Stimulated activated naive B cell treated with anti-CD40 and anti-IgM and Interleukin-4, amounts not matched to agents 10 μg/mL and 1 μg/mL and 100 μg/mL, for 72 hours (primary cell): ENCODE results near the gene ID3.
A peak's percentile ranks its signal among the peaks of the same experiment; 100 is the strongest.

Source experiments
- ATAC-seq, 2 donors: fragments of 150-1000 bp; cut with Tn5 transposase; replicated peaks; 2 replicates each; pipeline ENCODE4 v1.10.0; 2021; ENCODE audit warnings: moderate library complexity in 1 of 2
- DNase-seq: peaks from one replicate; pipeline ENCODE4 v3.0.0; 2021
- H3K27ac Mint-ChIP-seq: one replicate; pipeline ENCODE4 v1.8.0; 2022; ENCODE audit warnings: mild to moderate bottlenecking, mixed read lengths
- H3K27me3 Mint-ChIP-seq, 2 donors: one replicate each; pipeline ENCODE4 v1.8.0; 2022; ENCODE audit warnings: mixed read lengths in 2 of 2
- H3K36me3 Mint-ChIP-seq, 2 donors: one replicate each; pipeline ENCODE4 v1.8.0; 2022; ENCODE audit warnings: mixed read lengths in 2 of 2, mild to moderate bottlenecking in 1 of 2
- H3K4me1 Mint-ChIP-seq, 2 donors: one replicate each; pipeline ENCODE4 v1.8.0; 2022; ENCODE audit warnings: mixed read lengths in 2 of 2, mild to moderate bottlenecking in 1 of 2
- H3K4me3 Mint-ChIP-seq, 2 donors: one replicate each; pipeline ENCODE4 v1.8.0; 2022; ENCODE audit warnings: mild to moderate bottlenecking in 2 of 2, mixed read lengths in 2 of 2, moderate library complexity in 1 of 2
- H3K9me3 Mint-ChIP-seq, 2 donors: one replicate each; pipeline ENCODE4 v1.8.0; 2022; ENCODE audit warnings: mixed read lengths in 2 of 2, mild to moderate bottlenecking in 1 of 2

The ID3 gene

GRCh38 chr1:23578311-23578996 is 19.2 kb upstream of the ID3 start:
- no peak for DNase-seq
- Mint-ChIP-seq H3K4me1 (peaks cover 54 to 90% of the 10 kb centered on the region in 2 donors), H3K27ac (peak overlapping the region; percentile 63), H3K9me3 (peaks cover 0 to 2% of the 10 kb centered on the region in 2 donors), H3K36me3 (peaks cover 4% of the 10 kb centered on the region in 2 donors), H3K27me3 (no peaks in the 10 kb centered on the region), H3K4me3 (peak overlapping the region; percentile 59 to 62)
- ATAC-seq = no peak

- Mint-ChIP-seq H3K4me1 (peaks cover 48 to 89% of the 10 kb centered on the region in 2 donors), H3K27ac (peak overlapping the region; percentile 97), H3K27me3 (no peaks in the 10 kb centered on the region), H3K36me3 (peaks cover 4% of the 10 kb centered on the region in 2 donors), H3K9me3 (peaks cover 0 to 2% of the 10 kb centered on the region in 2 donors), H3K4me3 (peak overlapping the region; percentile 73 to 83)
- peak; percentile 66 for DNase-seq
- ATAC-seq = peak; percentile 78 to 89
These were observed 18.0 kb upstream of the ID3 start for GRCh38 chr1:23577056-23578004.

- Mint-ChIP-seq H3K27ac (peak overlapping the region; percentile 97), H3K36me3 (peaks cover 4% of the 10 kb centered on the region in 2 donors), H3K4me3 (peak overlapping the region; percentile 73 to 83), H3K4me1 (peaks cover 49 to 85% of the 10 kb centered on the region in 2 donors), H3K27me3 (no peaks in the 10 kb centered on the region), H3K9me3 (peaks cover 0 to 2% of the 10 kb centered on the region in 2 donors)
- ATAC-seq = no peak
- DNase-seq = no peak
These were observed 17.2 kb upstream of the ID3 start for GRCh38 chr1:23576338-23577055.

GRCh38 chr1:23575226-23575810 is 16.0 kb upstream of the ID3 start:
- Mint-ChIP-seq H3K27me3 (no peaks in the 10 kb centered on the region), H3K9me3 (peaks cover 0 to 2% of the 10 kb centered on the region in 2 donors), H3K4me1 (peaks cover 44 to 81% of the 10 kb centered on the region in 2 donors), H3K27ac (peak overlapping the region; percentile 97), H3K4me3 (peak overlapping the region; percentile 39 to 50), H3K36me3 (peaks cover 4% of the 10 kb centered on the region in 2 donors)
- no peak for DNase-seq
- peak; percentile 33 to 39 for ATAC-seq

GRCh38 chr1:23574265-23574754 is 15.0 kb upstream of the ID3 start:
- Mint-ChIP-seq H3K4me1 (peaks cover 42 to 74% of the 10 kb centered on the region in 2 donors), H3K27ac (peak overlapping the region; percentile 97), H3K36me3 (peaks cover 4% of the 10 kb centered on the region in 2 donors), H3K27me3 (no peaks in the 10 kb centered on the region), H3K9me3 (peaks cover 0 to 2% of the 10 kb centered on the region in 2 donors), H3K4me3 (peak overlapping the region; percentile 34 to 65)
- peak; percentile 72 for DNase-seq
- peak; percentile 62 to 65 for ATAC-seq

GRCh38 chr1:23573574-23574182 is 14.4 kb upstream of the ID3 start:
- H3K27ac Mint-ChIP-seq = peak overlapping the region; percentile 97
- peaks cover 4% of the 10 kb centered on the region in 2 donors for H3K36me3 Mint-ChIP-seq
- peaks cover 43 to 74% of the 10 kb centered on the region in 2 donors for H3K4me1 Mint-ChIP-seq
- peak overlapping the region in 1 of 2 donors; percentile 55 for H3K4me3 Mint-ChIP-seq
- H3K27me3 Mint-ChIP-seq = no peaks in the 10 kb centered on the region
- DNase-seq (no peak), ATAC-seq (no peak)
- peaks cover 0 to 2% of the 10 kb centered on the region in 2 donors for H3K9me3 Mint-ChIP-seq

GRCh38 chr1:23571465-23571864 is 12.2 kb upstream of the ID3 start:
- Mint-ChIP-seq H3K4me1 (peaks cover 42 to 76% of the 10 kb centered on the region in 2 donors), H3K4me3 (no peak overlapping the region), H3K36me3 (peaks cover 4 to 9% of the 10 kb centered on the region in 2 donors), H3K27ac (no peak overlapping the region), H3K27me3 (no peaks in the 10 kb centered on the region), H3K9me3 (peaks cover 2 to 4% of the 10 kb centered on the region in 2 donors)
- DNase-seq (no peak), ATAC-seq (no peak)

GRCh38 chr1:23570001-23570691 is 10.8 kb upstream of the ID3 start:
- no peak overlapping the region for H3K4me3 Mint-ChIP-seq
- DNase-seq (no peak), ATAC-seq (no peak)
- no peak overlapping the region for H3K27ac Mint-ChIP-seq
- peaks cover 4 to 9% of the 10 kb centered on the region in 2 donors for H3K36me3 Mint-ChIP-seq
- H3K9me3 Mint-ChIP-seq = peaks cover 2 to 4% of the 10 kb centered on the region in 2 donors
- peaks cover 40 to 71% of the 10 kb centered on the region in 2 donors for H3K4me1 Mint-ChIP-seq
- no peaks in the 10 kb centered on the region for H3K27me3 Mint-ChIP-seq

GRCh38 chr1:23568608-23569383 is 9.5 kb upstream of the ID3 start:
- peak overlapping the region; percentile 83 to 88 for H3K4me3 Mint-ChIP-seq
- no peaks in the 10 kb centered on the region for H3K27me3 Mint-ChIP-seq
- H3K27ac Mint-ChIP-seq = peak overlapping the region; percentile 94
- peaks cover 0 to 4% of the 10 kb centered on the region in 2 donors for H3K9me3 Mint-ChIP-seq
- H3K36me3 Mint-ChIP-seq = peaks cover 0 to 4% of the 10 kb centered on the region in 2 donors
- ATAC-seq (no peak), DNase-seq (no peak)
- peaks cover 34 to 59% of the 10 kb centered on the region in 2 donors for H3K4me1 Mint-ChIP-seq

- peaks cover 0 to 4% of the 10 kb centered on the region in 2 donors for H3K36me3 Mint-ChIP-seq
- ATAC-seq = peak; percentile 23 to 33
- H3K4me1 Mint-ChIP-seq = peaks cover 40 to 61% of the 10 kb centered on the region in 2 donors
- peak overlapping the region; percentile 83 to 88 for H3K4me3 Mint-ChIP-seq
- H3K27me3 Mint-ChIP-seq = no peaks in the 10 kb centered on the region
- H3K27ac Mint-ChIP-seq = peak overlapping the region; percentile 95
- H3K9me3 Mint-ChIP-seq = peaks cover 0 to 4% of the 10 kb centered on the region in 2 donors
- DNase-seq = no peak
These were observed 8.8 kb upstream of the ID3 start for GRCh38 chr1:23567996-23568607.

- Mint-ChIP-seq H3K4me1 (peaks cover 43 to 61% of the 10 kb centered on the region in 2 donors), H3K4me3 (peak overlapping the region; percentile 78), H3K27ac (peak overlapping the region; percentile 95), H3K27me3 (no peaks in the 10 kb centered on the region), H3K9me3 (peaks cover 0 to 4% of the 10 kb centered on the region in 2 donors), H3K36me3 (peaks cover 0 to 4% of the 10 kb centered on the region in 2 donors)
- ATAC-seq (peak; percentile 36 to 41), DNase-seq (no peak)
These were observed 8.3 kb upstream of the ID3 start for GRCh38 chr1:23567629-23567995.

GRCh38 chr1:23566304-23566703 is 7.0 kb upstream of the ID3 start:
- H3K27ac Mint-ChIP-seq = peak overlapping the region; percentile 95
- peaks cover 0 to 4% of the 10 kb centered on the region in 2 donors for H3K9me3 Mint-ChIP-seq
- H3K27me3 Mint-ChIP-seq = no peaks in the 10 kb centered on the region

More at GRCh38 chr1:23566304-23566703, 7.0 kb upstream of the ID3 start:
- ATAC-seq (no peak), DNase-seq (no peak)
- Mint-ChIP-seq H3K36me3 (peaks cover 0 to 4% of the 10 kb centered on the region in 2 donors), H3K4me3 (no peak overlapping the region), H3K4me1 (peaks cover 52 to 71% of the 10 kb centered on the region in 2 donors)
